H1 (cell line): ENCODE results near the gene CYGB. TPM values are rescaled to one million over a fixed set of nuclear protein-coding genes. Genes with fewer than 3 reads are reported as not detected.

Experiments
- JUND ChIP-seq: IDR thresholded peaks from 2 replicates; pipeline ENCODE4 v1.6.1; 2011; ENCODE audit warnings: mild to moderate bottlenecking, improper control_type of control experiment, low read length
- KDM1A ChIP-seq: fragments of 200-600, 300-600 bp; sonication (generic); IDR thresholded peaks from 2 replicates; pipeline ENCODE4 v1.7.1; 2016; ENCODE audit warnings: mild to moderate bottlenecking, low read length, borderline replicate concordance
- KDM4A ChIP-seq: IDR thresholded peaks from one replicate; pipeline ENCODE4 v1.7.1; 2012; ENCODE audit warnings: low read depth, mild to moderate bottlenecking, moderate library complexity, low read length, inconsistent platforms; ENCODE audit not compliant: severe bottlenecking
- POLR2A ChIP-seq, 2 experiments: IDR thresholded peaks; 1 replicate in 1 of 2; 2 replicates in 1 of 2; pipeline ENCODE4 v1.6.1; 2011; ENCODE audit warnings: low read depth in 2 of 2, low read length in 2 of 2, mild to moderate bottlenecking in 2 of 2; ENCODE audit errors: control extremely low read depth in 1 of 2
- POU5F1 ChIP-seq: IDR thresholded peaks from 2 replicates; pipeline ENCODE4 v1.6.1; 2011; ENCODE audit warnings: low read depth, mild to moderate bottlenecking, low read length, moderate library complexity
- SAP30 ChIP-seq: fragments of 300-600 bp; sonication (generic); IDR thresholded peaks from 2 replicates; pipeline ENCODE4 v1.7.1; 2012; ENCODE audit warnings: low read length, moderate library complexity, mild to moderate bottlenecking, inconsistent platforms; ENCODE audit not compliant: insufficient read depth, insufficient replicate concordance
- SIN3A ChIP-seq, 2 experiments: IDR thresholded peaks in 1 of 2; conservative IDR thresholded peaks in 1 of 2; 2 replicates each; pipeline ENCODE4 v1.6.1; 2011 to 2012; ENCODE audit warnings: low read length in 2 of 2, improper control_type of control experiment in 1 of 2, low read depth in 1 of 2, mild to moderate bottlenecking in 1 of 2
- SRF ChIP-seq: IDR thresholded peaks from 2 replicates; pipeline ENCODE4 v1.6.1; 2011; ENCODE audit warnings: mild to moderate bottlenecking, low read depth, low read length, moderate library complexity
- polyA plus RNA-seq, 7 experiments: library from polyadenylated mRNA; depleted of rRNA in 3 of 7; stranded (reverse) in 5 of 7; unstranded in 2 of 7; fragments of >200 nt in 5 of 7; fragments of 200-250 nt in 2 of 7; gene quantifications; 1 replicate in 5 of 7; 2 replicates in 1 of 7; 4 replicates in 1 of 7; pipeline versions ENCODE4 v1.2.1 to v1.2.3, GENCODE V29; 2011 to 2013; ENCODE audit warnings: missing spikeins in 2 of 7, mixed read lengths in 2 of 7
- total RNA-seq: library from RNA; stranded (reverse); fragmentation: NEBNext Ultra II Directional; extraction: Animal tissue kit (Norgen Biotek cat#: 25700); gene quantifications from 2 replicates; pipeline ENCODE4 v1.2.1, GENCODE V29; 2021
- TF ChIP-seq, protein P1 (sequence below): fragments of 300-600 bp; sonication (generic); IDR thresholded peaks from 2 replicates; pipeline ENCODE4 v1.7.1; 2012; ENCODE audit warnings: low read length, moderate library complexity, mild to moderate bottlenecking, inconsistent platforms; ENCODE audit not compliant: insufficient replicate concordance

The CYGB gene
- total and polyA plus RNA-seq, 2 of the 8 experiments (the other 6 are each of a cell fraction or from before 2014, with no cell fraction given), result 2.7 to 3.7 TPM

DNA sequence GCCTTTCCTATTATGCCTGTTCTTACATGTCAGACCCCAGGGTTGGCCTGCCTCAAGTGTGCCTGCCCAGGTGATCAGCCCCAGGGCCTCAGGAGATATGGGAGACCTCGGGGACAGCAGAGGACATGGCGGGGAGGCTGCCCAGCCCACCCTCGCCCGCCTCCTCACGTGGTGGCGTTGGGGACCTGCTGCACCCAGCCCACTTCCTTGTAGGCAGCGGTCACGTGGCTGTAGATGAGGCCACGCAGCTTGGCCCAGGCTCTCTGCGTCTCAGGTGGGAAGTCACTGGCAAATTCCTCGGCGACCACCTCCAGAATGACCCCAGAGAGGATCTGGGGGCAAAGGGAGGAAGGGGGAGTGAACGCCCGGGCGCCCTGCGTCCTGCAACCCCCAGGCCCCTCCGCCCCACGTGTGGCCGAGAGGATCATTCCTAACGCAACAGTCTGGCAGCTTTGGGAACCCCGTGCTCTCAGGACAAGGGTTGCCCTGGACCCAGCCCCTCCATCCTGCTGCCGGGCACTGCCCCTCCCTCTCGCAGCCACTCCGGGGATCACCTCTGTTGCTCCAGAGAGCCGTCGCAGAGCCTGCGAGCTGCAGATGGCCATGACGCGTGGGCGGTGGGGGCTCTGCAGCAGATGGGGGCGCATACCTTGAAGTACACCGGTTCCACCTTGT is 6.6 kb downstream of the CYGB start (continued):
- TF ChIP-seq, protein P1, sequence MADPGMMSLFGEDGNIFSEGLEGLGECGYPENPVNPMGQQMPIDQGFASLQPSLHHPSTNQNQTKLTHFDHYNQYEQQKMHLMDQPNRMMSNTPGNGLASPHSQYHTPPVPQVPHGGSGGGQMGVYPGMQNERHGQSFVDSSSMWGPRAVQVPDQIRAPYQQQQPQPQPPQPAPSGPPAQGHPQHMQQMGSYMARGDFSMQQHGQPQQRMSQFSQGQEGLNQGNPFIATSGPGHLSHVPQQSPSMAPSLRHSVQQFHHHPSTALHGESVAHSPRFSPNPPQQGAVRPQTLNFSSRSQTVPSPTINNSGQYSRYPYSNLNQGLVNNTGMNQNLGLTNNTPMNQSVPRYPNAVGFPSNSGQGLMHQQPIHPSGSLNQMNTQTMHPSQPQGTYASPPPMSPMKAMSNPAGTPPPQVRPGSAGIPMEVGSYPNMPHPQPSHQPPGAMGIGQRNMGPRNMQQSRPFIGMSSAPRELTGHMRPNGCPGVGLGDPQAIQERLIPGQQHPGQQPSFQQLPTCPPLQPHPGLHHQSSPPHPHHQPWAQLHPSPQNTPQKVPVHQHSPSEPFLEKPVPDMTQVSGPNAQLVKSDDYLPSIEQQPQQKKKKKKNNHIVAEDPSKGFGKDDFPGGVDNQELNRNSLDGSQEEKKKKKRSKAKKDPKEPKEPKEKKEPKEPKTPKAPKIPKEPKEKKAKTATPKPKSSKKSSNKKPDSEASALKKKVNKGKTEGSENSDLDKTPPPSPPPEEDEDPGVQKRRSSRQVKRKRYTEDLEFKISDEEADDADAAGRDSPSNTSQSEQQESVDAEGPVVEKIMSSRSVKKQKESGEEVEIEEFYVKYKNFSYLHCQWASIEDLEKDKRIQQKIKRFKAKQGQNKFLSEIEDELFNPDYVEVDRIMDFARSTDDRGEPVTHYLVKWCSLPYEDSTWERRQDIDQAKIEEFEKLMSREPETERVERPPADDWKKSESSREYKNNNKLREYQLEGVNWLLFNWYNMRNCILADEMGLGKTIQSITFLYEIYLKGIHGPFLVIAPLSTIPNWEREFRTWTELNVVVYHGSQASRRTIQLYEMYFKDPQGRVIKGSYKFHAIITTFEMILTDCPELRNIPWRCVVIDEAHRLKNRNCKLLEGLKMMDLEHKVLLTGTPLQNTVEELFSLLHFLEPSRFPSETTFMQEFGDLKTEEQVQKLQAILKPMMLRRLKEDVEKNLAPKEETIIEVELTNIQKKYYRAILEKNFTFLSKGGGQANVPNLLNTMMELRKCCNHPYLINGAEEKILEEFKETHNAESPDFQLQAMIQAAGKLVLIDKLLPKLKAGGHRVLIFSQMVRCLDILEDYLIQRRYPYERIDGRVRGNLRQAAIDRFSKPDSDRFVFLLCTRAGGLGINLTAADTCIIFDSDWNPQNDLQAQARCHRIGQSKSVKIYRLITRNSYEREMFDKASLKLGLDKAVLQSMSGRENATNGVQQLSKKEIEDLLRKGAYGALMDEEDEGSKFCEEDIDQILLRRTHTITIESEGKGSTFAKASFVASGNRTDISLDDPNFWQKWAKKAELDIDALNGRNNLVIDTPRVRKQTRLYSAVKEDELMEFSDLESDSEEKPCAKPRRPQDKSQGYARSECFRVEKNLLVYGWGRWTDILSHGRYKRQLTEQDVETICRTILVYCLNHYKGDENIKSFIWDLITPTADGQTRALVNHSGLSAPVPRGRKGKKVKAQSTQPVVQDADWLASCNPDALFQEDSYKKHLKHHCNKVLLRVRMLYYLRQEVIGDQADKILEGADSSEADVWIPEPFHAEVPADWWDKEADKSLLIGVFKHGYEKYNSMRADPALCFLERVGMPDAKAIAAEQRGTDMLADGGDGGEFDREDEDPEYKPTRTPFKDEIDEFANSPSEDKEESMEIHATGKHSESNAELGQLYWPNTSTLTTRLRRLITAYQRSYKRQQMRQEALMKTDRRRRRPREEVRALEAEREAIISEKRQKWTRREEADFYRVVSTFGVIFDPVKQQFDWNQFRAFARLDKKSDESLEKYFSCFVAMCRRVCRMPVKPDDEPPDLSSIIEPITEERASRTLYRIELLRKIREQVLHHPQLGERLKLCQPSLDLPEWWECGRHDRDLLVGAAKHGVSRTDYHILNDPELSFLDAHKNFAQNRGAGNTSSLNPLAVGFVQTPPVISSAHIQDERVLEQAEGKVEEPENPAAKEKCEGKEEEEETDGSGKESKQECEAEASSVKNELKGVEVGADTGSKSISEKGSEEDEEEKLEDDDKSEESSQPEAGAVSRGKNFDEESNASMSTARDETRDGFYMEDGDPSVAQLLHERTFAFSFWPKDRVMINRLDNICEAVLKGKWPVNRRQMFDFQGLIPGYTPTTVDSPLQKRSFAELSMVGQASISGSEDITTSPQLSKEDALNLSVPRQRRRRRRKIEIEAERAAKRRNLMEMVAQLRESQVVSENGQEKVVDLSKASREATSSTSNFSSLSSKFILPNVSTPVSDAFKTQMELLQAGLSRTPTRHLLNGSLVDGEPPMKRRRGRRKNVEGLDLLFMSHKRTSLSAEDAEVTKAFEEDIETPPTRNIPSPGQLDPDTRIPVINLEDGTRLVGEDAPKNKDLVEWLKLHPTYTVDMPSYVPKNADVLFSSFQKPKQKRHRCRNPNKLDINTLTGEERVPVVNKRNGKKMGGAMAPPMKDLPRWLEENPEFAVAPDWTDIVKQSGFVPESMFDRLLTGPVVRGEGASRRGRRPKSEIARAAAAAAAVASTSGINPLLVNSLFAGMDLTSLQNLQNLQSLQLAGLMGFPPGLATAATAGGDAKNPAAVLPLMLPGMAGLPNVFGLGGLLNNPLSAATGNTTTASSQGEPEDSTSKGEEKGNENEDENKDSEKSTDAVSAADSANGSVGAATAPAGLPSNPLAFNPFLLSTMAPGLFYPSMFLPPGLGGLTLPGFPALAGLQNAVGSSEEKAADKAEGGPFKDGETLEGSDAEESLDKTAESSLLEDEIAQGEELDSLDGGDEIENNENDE, result no peak
- TF ChIP-seq SRF, result no peak
- TF ChIP-seq KDM1A, result no peak
- TF ChIP-seq KDM4A, result no peak
- no peak for TF ChIP-seq SAP30
- TF ChIP-seq SIN3A (conservative IDR thresholded peaks at IDR 0.05 in 1 of 2, IDR thresholded peaks at IDR 0.05 in 1 of 2; ENCODE audit: low read depth in 1 of 2, low read length in 2 of 2), result no peak
- TF ChIP-seq JUND, result no peak
- no peak for TF ChIP-seq POU5F1
- TF ChIP-seq POLR2A (IDR thresholded peaks at IDR 0.05; ENCODE audit: control extremely low read depth in 1 of 2, low read depth in 2 of 2, low read length in 2 of 2), result no peak
